LHCN-M2 (cell line): ENCODE data around the gene ATG101. TPM values are rescaled to one million over a fixed set of nuclear protein-coding genes. Genes with fewer than 3 reads are reported as not detected.
A peak's percentile ranks its signal among the peaks of the same experiment; 100 is the strongest.

Experiments
- DNase-seq: peaks from one replicate; pipeline ENCODE4 v3.0.0-alpha.2; 2012; ENCODE audit warnings: low read depth
- total RNA-seq: library from RNA; depleted of rRNA; stranded (reverse); fragments of >200 nt; gene quantifications from 2 replicates; pipeline ENCODE4 v1.2.3, GENCODE V29; 2014

Gene ATG101
- total RNA-seq, 1 experiment from 2014 or later = 69.2 TPM

- peak; percentile 34 for DNase-seq
These were observed 28.1 kb upstream of the ATG101 start for GRCh38 chr12:52041695-52042123.

- no peak for DNase-seq
These were observed 26.9 kb upstream of the ATG101 start for GRCh38 chr12:52042706-52043385.

DNA sequence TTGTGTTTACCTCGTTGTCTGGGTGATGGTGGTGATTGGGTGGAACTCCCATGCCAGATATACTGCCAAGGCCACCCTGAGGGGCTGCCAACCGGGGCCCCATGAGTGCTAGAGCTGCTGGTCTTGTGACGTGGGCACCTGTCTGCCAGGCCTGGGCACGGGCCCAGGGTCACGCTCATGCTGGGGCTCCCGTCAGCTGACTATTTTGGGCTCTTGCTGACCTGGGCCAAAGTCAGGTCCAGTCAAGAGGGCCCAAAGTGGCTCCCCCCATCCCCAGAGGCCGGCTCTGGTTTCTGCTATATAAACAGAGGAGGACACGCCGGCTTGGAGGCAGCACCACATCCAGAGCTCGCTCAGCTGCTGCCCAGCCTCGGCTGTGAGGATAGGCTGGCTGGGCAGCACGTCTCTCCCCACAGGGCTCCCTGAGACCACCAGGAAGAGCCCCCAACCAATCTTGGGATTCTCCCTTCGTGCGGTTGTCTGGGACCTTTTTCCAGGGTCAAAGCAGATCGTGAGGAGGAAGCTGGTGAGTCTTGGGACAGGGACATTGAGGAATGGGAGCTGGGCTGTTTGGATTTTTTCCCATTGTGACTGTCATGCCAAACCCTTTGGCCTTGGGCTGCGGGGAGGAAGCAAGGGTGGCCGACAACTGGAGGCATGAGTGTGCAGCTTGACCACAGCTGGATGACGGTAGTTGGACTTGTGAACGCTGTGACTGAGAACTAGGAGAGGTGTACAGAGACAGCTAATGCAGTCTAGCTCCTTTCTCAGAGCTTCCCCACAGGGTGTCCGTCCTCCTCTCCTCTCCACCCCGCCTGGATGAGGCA, 26.2 kb upstream of the ATG101 start:
- DNase-seq = no peak

GRCh38 chr12:52044292-52044983, 25.3 kb upstream of the ATG101 start:
- DNase-seq = no peak

DNA sequence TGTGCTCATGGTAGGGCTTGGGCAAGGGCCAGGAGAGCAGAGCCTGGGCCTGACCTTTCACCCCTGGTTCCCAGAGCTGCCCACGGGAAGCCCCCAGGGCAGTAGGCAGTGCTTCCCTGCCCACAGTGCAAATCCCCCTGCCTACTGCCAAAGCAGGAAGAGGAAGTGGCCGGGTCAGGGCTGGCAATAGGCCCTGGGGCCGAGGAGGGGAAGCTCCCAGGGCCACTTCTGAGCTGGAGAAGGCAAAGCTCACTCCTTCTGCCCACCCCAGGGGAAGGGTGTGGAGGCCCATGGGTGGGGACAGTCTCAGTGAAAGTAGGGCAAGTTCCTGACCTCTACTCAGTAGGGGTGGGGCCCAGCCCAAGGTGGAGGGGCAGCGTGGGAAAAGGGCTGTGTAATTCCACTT, 24.0 kb upstream of the ATG101 start:
- no peak for DNase-seq

- no peak for DNase-seq
These were observed 22.9 kb upstream of the ATG101 start for GRCh38 chr12:52046859-52047258.

GRCh38 chr12:52049286-52049685, 20.5 kb upstream of the ATG101 start:
- no peak for DNase-seq

- no peak for DNase-seq
These were observed 20.1 kb upstream of the ATG101 start for GRCh38 chr12:52049688-52050087.

DNA sequence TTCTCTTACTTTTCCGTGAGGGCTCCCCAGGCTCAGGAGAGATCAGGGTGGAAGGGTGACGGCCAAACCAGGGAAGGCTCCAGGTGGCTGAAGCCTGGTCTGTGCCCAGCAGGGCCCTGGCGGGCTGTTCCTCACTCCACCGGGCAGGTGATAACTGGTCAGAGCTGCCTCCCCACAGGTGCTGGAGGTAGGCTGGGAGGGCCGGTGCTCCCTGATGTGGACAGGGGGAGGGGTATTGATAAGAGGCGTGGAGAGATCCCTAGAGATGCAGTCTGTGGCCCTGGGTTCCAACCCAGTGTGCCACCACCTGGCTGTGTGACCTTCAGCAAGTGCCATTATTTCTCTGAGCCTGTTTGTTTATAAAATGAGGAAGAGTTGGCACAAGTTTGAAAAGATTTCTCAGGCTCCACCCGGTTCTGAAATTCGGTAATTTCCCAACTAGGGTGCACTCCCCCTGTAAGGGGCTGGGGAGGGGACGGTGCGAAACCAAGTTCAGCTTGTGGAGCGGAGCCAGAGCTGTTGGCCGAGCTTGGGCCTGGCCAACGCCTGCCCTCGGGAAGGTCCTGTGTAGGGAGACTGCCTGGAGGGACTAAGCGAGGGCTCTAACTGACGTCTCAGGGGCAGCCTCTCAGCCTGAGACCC, 19.5 kb upstream of the ATG101 start:
- no peak for DNase-seq

DNA sequence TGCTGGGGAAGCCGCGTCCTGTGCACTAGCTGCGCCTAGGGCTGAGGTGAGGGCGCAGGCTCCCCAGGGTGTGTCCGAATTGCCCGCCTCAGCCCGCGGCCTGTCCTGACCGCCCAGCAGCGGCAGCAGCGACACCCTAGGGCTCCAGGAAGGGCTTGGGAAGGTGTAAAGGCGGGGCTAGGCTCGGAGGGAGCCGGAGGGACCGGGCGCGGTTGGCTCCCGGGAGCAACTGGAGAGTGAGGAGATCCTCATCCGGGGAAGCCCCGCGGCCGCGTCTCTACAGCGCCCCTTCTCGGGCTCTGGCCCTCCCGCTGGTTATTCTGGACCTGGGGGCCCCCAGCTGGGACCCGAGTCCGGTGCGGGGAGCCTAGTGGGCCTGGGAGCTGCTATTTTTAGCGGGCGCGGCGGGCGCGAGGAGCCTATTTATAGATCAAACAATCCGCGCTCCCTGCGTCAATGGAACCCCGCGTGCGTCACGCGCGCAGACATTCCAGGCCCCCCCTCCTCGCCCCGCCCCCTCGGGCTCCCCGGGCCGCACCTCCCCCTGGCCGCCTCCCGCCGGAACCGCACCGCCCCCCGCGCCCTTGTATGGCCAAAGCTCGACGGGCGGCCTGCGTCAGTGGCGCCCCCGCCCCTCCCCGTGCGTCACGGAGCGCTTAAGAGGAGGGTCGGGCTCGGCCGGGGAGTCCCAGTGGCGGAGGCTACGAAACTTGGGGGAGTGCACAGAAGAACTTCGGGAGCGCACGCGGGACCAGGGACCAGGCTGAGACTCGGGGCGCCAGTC, 18.8 kb upstream of the ATG101 start, which contains the start of gene NR4A1:
TSS of gene NR4A1 (plus strand) at position 685 of the 784 bp plus-strand sequence. CDS start 2,887 bp downstream, outside the sequence.
- DNase-seq = peak; percentile 78

DNA sequence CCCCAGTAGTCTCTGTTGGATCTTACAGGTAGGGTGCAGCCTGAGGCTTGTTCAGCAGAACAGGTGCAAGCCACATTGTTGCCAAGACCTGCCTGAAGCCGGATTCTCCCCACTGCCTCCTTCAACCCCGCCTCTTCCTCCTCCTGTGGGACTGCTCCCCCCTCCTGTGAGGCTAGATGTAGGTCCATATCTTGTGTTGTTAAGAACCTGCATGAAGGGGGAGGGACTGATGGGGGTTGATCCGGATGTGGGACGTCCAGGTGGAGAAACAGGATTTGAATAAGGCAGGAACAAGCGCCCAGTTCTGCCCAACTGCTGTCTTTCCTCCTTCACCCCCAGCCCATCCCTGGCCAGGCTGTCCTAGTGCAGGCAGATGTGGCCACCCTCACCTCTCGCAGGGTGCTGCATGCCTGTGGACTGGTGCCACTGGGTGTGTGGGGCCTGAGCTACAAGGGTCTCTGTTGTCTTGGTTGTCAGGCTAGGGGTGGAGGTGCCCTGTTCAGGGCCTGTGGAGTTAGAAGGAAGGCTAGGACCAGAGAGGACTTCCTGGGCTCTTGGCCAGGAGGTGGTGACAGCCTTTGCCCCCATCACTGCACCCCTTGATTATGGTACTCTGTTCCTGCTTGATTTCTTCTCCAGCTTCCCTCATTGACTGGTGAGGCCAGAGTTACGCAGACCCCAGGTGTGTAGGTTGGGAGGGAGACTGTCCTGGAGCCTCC, 17.2 kb upstream of the ATG101 start:
- no peak for DNase-seq

GRCh38 chr12:52053536-52054209, 16.1 kb upstream of the ATG101 start:
- no peak for DNase-seq

DNA sequence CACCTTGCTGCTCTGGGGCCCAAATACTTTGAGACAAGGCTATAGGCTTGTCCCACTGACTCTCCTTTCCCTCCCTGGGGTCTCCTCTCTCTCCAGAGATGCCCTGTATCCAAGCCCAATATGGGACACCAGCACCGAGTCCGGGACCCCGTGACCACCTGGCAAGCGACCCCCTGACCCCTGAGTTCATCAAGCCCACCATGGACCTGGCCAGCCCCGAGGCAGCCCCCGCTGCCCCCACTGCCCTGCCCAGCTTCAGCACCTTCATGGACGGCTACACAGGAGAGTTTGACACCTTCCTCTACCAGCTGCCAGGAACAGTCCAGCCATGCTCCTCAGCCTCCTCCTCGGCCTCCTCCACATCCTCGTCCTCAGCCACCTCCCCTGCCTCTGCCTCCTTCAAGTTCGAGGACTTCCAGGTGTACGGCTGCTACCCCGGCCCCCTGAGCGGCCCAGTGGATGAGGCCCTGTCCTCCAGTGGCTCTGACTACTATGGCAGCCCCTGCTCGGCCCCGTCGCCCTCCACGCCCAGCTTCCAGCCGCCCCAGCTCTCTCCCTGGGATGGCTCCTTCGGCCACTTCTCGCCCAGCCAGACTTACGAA, 15.4 kb upstream of the ATG101 start:
- no peak for DNase-seq

- no peak for DNase-seq
These were observed 14.7 kb upstream of the ATG101 start for GRCh38 chr12:52054833-52055730.

DNA sequence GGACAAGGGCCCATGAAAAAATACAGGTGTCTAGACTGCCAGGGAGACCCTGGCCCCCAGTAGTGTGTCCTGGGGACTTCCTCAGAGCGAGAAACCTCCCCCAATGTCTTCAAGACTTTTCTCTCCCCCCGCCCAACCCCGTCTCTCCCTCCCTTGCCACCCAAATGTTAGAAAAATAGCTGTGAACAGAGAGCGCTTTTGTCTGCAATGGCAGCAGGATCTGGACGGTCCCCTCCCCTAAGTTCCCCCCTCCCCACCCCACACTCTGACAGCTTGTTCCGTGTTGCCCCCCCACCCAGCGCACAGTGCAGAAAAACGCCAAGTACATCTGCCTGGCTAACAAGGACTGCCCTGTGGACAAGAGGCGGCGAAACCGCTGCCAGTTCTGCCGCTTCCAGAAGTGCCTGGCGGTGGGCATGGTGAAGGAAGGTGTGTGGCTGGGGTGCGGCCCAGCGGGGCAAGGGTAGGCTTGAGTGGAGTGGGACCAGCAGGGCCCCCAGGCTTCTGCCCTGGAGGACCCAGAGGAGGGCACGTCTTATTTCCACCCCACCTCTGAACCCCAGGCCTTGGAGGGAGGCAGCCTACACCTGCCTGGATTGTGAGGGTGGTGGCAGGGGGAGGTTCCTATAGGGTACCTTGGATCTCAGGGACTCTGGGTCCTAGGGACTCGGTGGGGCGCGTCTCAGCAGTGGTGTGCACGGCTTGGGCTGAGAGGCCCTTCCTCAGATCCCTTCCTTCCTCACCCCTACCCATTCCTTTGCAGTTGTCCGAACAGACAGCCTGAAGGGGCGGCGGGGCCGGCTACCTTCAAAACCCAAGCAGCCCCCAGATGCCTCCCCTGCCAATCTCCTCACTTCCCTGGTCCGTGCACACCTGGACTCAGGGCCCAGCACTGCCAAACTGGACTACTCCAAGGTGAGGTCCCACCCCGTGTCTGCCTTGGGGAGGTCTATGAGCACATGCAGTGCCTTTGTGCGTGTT, 13.8 kb upstream of the ATG101 start:
- no peak for DNase-seq

DNA sequence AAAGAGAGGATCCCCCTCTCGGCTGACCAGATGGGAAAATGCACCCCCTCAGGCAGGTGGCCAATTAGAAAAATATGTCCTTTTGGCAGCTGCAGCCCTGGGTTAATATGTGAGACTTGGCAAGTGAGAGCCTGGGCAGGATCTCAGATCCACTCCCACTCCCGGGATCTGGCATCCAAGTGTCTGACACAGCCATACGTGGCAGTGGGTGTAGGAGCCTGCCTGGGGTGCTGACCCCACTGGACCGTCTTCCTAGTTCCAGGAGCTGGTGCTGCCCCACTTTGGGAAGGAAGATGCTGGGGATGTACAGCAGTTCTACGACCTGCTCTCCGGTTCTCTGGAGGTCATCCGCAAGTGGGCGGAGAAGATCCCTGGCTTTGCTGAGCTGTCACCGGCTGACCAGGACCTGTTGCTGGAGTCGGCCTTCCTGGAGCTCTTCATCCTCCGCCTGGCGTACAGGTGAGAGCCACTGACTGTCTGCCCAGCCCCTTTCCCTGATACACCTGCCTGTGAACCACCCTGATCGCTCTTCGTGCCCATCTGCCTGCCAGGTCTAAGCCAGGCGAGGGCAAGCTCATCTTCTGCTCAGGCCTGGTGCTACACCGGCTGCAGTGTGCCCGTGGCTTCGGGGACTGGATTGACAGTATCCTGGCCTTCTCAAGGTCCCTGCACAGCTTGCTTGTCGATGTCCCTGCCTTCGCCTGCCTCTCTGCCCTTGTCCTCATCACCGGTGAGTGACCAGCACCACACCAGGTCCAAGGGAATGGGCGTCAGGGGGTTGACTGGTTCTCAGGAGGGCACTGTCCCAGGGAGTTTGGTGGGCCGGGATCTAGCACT, 12.8 kb upstream of the ATG101 start:
- no peak for DNase-seq
